Measurements from ENCODE around the gene CNOT8.
A peak's percentile ranks its signal among the peaks of the same experiment; 100 is the strongest.
"Not testable (repeated sequence)": the region's sequence is repeated elsewhere in the genome, so short reads cannot be mapped to it uniquely, and the experiment has no call there.

Gene CNOT8

GRCh38 chr5:154830596-154830995, 27.8 kb upstream of the CNOT8 start:
- DNase-seq, result no peak
- in situ Hi-C loops (cut with HindIII; ENCODE audit: low pct_ligation_motif_present, low pct_unique_long_range_greater_than_20kb, low sequenced_read_pairs), result no loop called here

GRCh38 chr5:154831451-154831850, 27.0 kb upstream of the CNOT8 start:
- DNase-seq, result no peak
- in situ Hi-C loops (cut with HindIII; ENCODE audit: low pct_ligation_motif_present, low pct_unique_long_range_greater_than_20kb, low sequenced_read_pairs), result no loop called here

- DNase-seq; in situ Hi-C loops (cut with HindIII; ENCODE audit: low pct_ligation_motif_present, low pct_unique_long_range_greater_than_20kb, low sequenced_read_pairs): not testable (repeated sequence)
These were observed 25.6 kb upstream of the CNOT8 start for GRCh38 chr5:154832804-154833203.

GRCh38 chr5:154834053-154834452, 24.4 kb upstream of the CNOT8 start:
- in situ Hi-C loops (cut with HindIII; ENCODE audit: low pct_ligation_motif_present, low pct_unique_long_range_greater_than_20kb, low sequenced_read_pairs), result no loop called here
- no peak for DNase-seq

GRCh38 chr5:154835701-154836052, 22.8 kb upstream of the CNOT8 start:
- DNase-seq; in situ Hi-C loops (cut with HindIII; ENCODE audit: low pct_ligation_motif_present, low pct_unique_long_range_greater_than_20kb, low sequenced_read_pairs): not testable (repeated sequence)

GRCh38 chr5:154836225-154836624, 22.2 kb upstream of the CNOT8 start:
- in situ Hi-C loops (cut with HindIII; ENCODE audit: low pct_ligation_motif_present, low pct_unique_long_range_greater_than_20kb, low sequenced_read_pairs), result no loop called here
- DNase-seq, result no peak

GRCh38 chr5:154837009-154837901, 21.2 kb upstream of the CNOT8 start:
- DNase-seq, result no peak
- in situ Hi-C loops (cut with HindIII; ENCODE audit: low pct_ligation_motif_present, low pct_unique_long_range_greater_than_20kb, low sequenced_read_pairs), result no loop called here

GRCh38 chr5:154840435-154841272, 17.8 kb upstream of the CNOT8 start:
- in situ Hi-C loops (cut with HindIII; ENCODE audit: low pct_ligation_motif_present, low pct_unique_long_range_greater_than_20kb, low sequenced_read_pairs), result no loop called here
- DNase-seq, result no peak

GRCh38 chr5:154841273-154841661, 17.2 kb upstream of the CNOT8 start:
- in situ Hi-C loops (cut with HindIII; ENCODE audit: low pct_ligation_motif_present, low pct_unique_long_range_greater_than_20kb, low sequenced_read_pairs), result no loop called here
- no peak for DNase-seq

GRCh38 chr5:154842689-154843530, 15.5 kb upstream of the CNOT8 start:
- DNase-seq, result no peak
- in situ Hi-C loops (cut with HindIII; ENCODE audit: low pct_ligation_motif_present, low pct_unique_long_range_greater_than_20kb, low sequenced_read_pairs), result no loop called here

GRCh38 chr5:154844809-154845208, 13.6 kb upstream of the CNOT8 start:
- in situ Hi-C loops (cut with HindIII; ENCODE audit: low pct_ligation_motif_present, low pct_unique_long_range_greater_than_20kb, low sequenced_read_pairs), result no loop called here
- DNase-seq, result no peak

GRCh38 chr5:154849264-154849785, 9.1 kb upstream of the CNOT8 start:
- DNase-seq, result no peak
- in situ Hi-C loops (cut with HindIII; ENCODE audit: low pct_ligation_motif_present, low pct_unique_long_range_greater_than_20kb, low sequenced_read_pairs), result no loop called here

GRCh38 chr5:154849791-154850201, 8.6 kb upstream of the CNOT8 start:
- in situ Hi-C loops (cut with HindIII; ENCODE audit: low pct_ligation_motif_present, low pct_unique_long_range_greater_than_20kb, low sequenced_read_pairs), result no loop called here
- no peak for DNase-seq

GRCh38 chr5:154850255-154851062, 8.0 kb upstream of the CNOT8 start, which contains the start of gene FAXDC2:
Gene FAXDC2 (minus strand): TSS chr5:154850603. CDS start chr5:154838178, 12,425 bp downstream.
- peak; percentile 29 for DNase-seq
- in situ Hi-C loops (cut with HindIII; ENCODE audit: low pct_ligation_motif_present, low pct_unique_long_range_greater_than_20kb, low sequenced_read_pairs), result no loop called here

- DNase-seq, result no peak
- in situ Hi-C loops (cut with HindIII; ENCODE audit: low pct_ligation_motif_present, low pct_unique_long_range_greater_than_20kb, low sequenced_read_pairs), result no loop called here
These were observed 7.1 kb upstream of the CNOT8 start for GRCh38 chr5:154851351-154851750.

GRCh38 chr5:154857530-154858296, 714 bp upstream of the CNOT8 start:
- DNase-seq, result peak; percentile 93
- in situ Hi-C loops (cut with HindIII; ENCODE audit: low pct_ligation_motif_present, low pct_unique_long_range_greater_than_20kb, low sequenced_read_pairs), result no loop called here
